D341Med (cell line): ENCODE results near the gene SH3PXD2B.
A peak's percentile ranks its signal among the peaks of the same experiment; 100 is the strongest.
"Not testable (repeated sequence)": the region's sequence is repeated elsewhere in the genome, so short reads cannot be mapped to it uniquely, and the experiment has no call there.

Source experiments
- DNase-seq: peaks from one replicate; pipeline ENCODE4 v3.0.0; 2012; ENCODE audit warnings: low spot score

SH3PXD2B gene

DNA sequence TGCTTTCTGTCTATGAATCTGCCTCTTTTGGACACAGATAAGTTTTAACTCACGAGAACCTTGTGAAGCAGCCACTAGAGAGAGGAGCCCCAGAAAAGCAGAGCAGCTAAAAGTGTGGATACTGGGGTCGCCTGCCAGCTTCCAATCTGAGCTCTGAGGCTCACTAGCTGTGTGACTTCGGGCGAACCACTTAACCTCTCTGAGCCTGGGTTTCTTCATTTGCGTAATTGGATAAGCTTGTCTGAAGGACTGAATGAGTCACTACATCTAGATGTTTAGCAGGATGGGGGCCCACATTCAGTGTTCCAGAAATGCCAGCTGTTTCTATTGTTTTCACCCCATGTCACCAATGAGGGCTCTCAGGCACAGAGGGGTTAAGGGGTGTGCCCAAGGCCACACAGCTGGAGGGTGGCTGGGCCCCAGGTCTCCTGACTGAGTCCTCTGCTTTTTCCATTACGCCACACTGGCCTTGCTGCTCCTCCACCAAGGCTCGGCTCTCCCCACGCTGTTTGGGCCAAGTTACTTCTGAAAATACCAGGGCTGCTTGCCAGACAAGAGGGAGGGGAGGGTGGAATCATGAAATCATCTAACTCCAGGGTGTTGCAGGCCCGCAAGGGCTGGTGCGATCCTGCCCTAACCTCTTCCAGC is 36.2 kb downstream of the SH3PXD2B start:
- DNase-seq, result no peak

DNA sequence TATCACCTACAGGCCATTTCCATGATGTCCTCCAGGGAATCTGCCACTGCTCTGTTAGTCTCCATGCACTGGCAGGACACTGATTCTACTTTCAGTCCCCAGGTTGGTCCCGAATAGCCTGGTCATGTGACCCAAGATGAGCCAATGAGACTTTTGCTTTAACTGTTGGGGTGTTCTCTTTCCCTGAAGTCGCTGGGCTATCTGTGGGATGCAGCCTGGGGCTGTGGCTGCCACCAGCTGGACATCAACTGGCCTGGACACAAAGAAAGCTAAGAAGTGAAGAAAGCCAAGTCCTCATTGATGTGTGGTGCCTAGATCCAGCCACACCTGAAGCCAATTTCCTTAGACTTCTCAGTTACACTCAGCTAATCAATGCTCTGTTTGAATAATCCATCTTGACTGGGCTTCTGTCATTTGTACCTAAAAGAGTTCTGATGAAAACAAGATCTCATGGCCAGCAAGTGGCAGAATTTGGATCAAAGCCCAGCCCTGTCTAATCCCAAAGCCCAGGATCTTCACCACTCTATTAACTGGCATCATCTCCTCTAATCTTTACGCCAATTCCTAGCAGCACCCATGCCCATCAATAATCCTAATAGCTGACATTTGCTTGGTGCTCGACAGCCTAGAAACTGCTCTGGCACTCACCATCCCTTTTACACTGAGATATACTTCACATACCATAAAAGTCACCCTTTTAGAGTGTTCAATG is 37.0 kb downstream of the SH3PXD2B start:
- no peak for DNase-seq

DNA sequence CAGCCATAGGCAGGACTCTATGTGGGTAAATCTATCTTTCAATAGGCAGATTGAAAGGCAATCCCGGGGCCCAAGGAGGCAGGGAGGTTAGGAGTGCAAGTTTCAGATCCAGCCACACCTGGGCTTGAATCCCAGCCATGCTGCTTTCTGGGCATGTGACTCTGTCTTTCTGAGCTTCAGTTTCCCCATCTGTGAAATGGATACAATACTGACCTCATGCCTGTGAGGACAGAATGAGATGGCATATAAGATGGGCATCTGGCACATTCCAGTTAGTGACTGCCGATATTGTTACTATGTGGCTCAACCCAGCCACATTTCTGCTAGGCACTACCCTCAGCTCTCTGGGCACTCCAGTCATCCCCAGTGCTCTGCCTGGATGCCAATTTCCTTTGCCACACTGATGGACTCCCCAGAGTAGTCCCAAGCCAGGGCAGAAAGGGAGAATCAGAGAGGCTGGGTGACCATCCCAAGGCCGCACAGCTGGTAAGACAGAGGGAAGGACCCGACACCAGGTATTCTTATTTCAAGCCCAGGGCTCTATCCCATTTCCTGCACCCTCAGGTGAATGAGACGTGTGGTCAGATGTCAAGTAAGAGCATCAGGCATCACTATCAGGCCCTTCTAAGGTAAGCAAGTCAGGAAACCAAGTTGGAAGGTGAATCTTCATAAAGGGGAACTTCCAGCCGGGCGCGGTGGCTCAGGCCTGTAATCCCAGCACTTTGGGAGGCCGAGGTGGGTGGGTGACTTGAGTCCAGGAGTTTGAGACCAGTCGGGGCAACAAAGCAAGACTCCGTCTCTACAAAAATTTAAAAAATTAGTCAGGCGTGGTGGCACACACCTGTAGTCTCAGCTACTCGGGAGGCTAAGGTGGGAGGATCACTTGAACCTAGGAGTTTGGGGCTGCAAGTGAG is 38.7 kb downstream of the SH3PXD2B start:
- no peak for DNase-seq

DNA sequence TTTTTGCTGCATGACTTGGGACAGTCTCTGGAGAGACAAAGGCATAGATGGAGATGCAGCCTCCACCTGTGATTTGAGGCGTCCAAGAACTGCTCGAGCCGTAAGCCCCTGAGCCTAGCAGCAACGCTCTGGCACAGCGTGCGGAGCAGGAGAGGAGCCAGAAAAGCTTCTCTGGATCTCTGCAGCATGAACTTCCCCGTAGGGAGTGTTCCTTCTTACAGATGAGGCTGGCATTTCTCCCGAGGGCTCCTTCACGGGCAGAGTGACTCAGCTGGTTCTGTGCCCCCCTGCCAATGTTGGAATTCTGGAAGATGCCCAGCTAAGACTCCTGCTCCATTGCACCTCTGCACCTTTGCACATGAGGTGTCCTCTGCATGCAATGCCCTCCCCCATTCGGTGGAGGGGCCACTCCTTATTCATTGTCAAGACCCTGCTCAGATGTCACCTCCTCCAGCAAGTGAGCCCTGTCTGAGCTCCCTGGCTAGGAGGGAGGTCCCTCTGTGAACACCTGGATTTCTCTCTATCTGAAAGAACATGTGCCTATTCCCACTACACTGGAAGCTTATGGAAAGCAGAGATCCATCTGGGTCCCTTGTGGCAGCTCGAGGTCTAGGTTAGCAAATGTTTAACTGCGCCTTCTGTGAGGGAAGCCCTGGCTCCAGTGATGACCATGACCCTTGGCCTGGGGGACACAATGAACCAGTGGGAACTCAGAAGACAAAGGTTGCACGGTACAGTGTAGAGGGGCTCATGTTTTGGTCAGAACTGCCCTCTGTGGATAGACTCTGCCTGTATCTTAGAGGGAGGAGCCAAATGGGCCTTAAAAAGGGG is 39.6 kb downstream of the SH3PXD2B start:
- no peak for DNase-seq

DNA sequence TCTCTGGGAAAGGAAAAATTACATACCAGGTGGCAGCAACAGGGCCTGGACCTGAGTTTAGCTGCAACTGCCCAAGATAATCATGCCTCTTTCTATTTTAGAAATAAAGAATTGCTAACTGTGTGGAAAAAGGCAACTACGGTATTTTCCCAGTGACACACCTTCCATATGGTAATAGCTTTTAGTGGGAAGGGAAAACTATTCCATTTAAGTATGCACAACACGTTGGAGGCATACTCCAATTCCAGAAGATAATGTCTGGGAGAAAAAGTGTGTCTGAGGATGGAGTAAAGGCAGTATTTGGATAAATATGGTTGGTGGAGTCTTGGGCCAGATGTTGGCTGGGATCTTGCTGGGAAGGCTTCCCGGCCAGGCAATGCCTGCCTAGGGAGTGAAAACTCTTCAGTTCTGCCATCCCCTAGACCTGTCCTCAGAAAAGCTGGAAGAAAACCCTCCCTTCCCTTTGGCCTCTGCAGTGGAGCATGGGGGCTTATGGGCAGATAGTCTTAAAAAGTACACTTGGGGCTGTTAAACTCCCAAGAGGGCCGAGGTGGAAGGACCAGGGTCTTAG is 40.6 kb downstream of the SH3PXD2B start:
- DNase-seq, result no peak

DNA sequence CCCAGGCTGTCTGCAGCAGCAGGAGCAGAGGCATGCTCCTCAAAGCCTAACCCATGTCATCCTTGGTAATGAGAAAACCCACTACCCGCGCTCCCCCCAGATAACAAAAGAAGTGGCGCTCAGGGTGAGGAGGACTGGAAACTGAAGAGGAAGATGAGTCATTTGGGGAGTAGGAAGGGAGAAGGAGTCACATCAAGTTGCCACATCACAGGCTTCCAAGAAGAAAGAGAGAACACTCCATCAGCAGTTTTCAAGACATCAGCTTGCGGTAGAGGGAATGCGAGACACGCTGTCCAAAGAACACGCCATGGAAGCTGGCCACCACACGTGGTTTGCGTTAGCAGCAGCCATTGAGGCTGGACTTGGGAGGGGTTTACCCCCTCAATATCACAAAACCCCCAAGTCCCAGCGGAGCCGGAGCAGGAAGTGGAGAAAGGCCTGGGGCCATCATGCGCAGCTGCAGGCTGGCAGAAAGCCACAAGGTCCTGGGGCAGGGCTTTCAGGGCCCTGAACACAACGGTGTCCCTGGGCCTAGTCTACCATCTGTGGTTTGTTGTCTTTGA is 41.5 kb downstream of the SH3PXD2B start:
- no peak for DNase-seq

DNA sequence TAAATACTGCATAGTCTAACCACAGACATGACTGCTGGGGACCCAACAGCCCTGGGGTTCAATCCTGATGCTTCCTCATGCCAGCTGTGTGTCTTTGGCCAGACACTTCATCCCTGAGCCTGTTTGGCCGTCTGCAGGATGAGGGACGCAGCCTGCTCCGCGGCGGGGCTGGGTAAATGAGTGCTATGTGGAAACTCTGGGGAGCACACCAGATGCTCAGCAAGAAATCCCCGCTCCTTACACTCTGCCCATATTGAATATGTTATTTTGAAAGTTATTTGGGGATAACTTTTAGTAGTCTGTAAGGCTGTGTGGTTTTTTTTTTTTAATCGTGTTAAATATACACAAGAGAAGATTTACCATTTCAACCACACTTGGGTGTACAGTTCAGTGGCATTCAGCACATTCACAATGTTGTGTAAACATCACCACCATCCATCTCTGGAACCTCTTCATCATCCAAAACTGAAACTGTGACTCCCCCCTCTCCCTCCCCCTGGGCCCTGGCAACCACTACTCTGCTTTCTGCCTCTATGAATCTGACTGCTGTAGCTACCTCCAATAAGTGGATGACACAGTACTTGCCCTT is 42.7 kb downstream of the SH3PXD2B start:
- DNase-seq, result no peak

DNA sequence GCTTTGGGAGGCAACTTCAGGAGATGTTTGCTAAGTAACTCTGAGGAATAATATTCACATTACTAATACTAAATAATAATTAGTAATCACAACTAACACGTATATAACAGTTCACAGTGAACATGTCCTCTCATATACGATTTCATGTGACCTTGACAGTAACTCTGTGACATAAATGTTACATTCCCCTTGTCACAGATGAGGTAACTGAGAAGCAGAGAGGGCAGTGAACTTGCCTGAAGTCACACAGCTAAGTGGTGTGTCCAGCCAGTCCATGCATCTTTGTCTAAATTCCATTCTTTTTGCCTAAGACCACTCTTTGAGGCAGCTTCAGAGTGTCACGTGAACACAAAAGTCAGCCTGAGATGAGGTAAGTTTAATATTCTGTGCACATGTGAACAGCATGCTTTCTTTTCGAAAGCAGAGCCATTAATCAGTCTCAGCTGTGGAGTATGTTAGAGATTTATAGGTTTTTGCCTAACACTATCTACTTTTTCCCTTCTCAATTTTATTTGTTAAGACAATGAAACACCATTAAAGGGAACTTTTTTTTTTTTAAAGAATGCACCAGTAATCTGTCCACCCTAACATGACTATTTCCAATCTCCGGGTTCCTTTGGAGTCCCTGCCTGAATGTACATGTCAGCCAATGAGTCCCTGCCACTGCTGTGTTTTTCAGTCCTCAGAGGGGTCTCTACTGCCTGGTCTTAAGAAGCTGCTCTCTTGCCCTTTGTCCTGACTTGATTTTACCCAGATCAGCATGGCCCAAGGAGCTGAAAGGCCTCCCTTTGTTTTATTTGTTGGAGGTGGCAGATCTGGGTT is 43.5 kb downstream of the SH3PXD2B start:
- no peak for DNase-seq

DNA sequence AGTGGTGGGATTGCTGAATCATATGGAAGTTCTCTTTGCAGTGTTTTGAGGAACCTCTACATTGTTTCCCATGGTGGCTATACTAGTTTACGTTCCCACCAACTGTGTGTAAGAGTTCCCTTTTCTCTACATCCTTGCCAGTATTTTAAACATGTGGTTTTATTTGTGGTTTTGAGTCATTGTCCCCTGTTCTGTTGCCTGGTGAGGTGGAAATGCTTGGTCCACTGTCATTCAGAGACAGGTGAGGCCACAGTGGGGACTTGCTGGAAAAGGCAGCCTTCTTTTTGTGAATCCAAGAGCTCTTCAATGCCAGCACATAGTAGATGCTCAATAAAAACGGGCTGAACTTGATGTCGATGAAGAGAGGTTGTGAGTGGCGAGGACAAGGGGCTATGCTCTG is 44.2 kb downstream of the SH3PXD2B start:
- no peak for DNase-seq

DNA sequence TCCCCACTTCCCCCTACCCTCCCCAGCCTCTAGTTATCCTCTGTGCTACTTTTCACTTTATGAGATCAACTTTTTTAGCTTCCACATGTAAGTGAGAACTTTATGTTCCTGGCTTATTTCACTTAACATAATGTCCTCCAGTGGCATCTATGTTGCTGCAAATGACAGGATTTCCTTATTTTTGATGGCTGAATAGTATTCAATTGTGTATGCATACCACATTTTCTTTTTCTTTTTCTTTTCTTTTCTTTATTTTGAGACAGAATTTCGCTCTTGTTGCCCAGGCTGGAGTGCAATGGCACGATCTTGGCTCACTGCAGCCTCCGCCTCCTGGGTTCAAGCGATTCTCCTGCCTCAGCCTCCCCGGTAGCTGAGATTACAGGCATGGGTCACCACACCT is 44.8 kb downstream of the SH3PXD2B start:
- not testable (repeated sequence) for DNase-seq

DNA sequence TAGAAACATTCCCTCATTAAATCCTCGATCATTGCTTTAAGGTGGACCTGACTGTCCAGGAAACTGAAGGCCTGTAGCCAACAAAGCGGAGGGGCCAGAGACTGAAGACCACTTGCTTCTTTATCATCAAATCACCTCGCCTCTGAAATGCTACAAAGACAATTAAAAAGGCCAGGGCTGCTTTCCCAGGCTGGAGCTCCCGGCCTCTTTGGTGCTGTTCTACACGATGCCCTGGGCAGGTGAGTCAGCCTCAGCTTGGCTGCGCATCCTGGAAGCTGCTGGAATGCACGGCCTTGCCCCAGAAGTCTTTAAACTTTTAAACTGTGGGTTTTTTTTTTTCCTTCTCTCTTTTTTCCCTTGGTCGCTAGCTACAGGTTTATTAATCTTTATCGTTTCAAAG is 46.5 kb downstream of the SH3PXD2B start:
- no peak for DNase-seq

DNA sequence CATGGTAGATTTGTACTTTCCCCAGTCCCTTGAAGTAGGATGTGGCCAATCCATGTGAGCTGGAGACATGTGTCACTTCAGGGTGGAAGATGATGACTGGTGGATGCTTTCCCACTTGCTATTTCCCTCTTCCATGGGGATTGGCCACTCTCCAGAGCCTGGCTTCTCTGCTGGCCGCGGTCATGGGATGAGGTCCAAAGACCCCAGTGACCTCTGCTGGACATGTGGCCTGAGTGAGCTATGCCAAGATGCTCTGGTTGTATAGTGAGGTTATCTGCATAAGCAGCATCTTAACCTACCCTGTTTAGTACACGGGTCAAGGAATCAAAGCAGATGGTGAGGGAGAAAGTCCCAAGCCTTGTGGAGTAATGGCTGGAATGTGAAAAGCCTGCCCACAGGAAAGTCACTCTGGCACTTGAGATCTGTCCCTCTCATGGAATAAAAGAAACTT is 47.1 kb downstream of the SH3PXD2B start:
- DNase-seq, result no peak

DNA sequence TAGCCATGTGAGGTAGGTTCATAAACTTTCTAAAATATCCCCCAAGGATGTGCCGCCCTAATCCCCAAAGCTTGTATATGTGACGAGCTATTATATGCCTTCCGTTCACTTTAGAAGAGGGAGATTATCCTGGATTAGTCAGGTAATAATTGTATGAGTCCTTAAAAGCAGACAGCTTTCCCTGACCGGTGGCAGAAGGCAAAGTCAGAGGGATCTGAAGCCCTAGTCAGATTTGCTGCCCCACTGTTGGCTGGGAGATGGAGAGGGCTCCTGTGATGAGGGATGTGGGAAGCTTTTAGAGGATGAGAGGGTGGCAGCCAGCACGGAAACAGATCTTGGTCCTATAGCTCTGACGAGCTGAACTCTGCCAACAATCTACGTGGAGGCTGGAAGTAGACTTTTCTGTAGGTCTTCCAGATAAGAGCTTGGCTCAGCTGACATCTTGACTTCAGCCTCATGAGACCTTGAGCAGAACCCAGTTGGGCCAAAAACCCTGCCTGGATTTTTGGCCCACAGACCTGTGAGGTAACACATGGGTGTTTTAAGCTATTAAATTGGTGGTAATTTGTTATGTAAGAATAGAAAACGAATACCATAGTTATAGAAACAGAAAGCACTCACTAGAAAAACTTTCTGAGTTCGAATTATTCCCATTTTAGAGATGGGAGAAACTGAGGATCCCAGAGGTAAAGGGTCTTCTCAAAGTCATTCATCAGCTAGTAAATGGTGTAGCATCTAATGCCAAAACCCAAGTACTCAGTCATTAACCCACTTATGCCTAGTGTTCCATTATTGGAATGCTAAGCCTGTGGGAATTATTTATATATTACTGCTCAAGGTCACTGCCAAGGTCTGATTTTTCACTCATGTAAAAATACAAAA is 48.9 kb downstream of the SH3PXD2B start:
- peak; percentile 72 for DNase-seq

DNA sequence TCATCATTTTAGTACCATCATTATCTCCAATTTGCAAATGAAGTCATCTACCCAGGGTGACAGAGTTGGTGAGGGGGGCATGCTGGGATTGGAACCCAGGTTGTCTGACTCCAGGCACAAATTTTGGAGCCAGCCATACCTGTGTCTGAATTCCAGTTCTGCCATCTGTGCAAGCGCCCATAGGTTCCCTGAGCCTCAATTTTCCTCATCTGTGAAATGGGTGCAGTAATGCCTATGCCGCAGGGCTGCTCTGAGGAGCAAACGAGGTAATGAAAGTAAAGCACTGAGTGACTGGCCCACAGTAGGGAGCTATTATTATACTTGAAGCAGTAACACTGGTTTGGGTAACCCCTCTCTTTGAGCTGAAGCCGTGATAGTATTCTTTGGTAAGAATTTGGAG is 49.6 kb downstream of the SH3PXD2B start:
- no peak for DNase-seq

DNA sequence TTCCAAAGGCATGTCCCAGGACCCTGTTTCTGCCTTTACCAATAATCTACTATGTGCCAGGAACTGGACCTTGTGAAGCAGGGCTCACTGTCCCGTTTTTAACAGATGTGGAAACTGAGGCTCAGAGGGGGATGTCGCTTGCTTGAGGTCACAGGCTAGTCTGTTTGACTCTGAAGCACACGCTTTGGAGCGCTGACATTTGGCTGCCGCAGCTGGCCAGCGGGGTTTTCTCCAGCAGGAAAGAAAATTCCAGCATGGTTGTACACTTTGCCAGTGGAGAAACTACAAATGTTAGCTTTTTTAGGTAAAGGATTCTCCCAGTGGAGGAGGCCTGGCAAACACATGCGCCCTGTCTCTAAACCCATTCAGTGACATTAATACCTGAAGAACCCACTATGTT is 50.5 kb downstream of the SH3PXD2B start:
- DNase-seq, result no peak

DNA sequence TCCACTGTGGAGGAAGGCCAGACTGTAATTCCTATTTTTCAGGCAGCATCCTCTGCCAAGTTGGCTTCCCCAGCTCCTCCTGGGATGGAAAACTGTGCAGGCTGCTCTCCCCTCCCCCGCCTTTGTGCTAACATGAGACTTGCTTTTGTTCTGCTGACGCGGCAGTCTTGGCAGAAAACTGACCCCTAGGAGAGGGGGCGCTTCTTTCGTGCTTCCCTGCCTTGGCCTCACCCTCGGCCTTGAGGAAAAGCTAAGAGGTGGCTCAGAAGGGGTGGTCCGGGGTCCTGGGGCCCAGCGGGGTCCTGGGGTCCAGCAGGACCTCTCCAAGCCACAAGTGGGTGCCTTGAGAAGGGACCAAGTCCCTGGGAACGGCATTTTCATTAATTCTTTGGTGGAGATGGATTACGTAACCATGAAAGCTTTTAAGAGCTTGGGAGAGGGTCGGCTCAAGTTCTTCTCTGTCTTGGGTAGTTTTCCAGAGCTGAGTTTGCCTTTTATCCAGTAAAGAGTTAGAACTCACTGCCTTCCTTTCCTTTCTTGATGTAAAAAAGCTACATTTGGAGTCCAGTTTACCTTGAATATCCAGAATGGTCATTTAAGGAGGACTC is 51.0 kb downstream of the SH3PXD2B start:
- no peak for DNase-seq

DNA sequence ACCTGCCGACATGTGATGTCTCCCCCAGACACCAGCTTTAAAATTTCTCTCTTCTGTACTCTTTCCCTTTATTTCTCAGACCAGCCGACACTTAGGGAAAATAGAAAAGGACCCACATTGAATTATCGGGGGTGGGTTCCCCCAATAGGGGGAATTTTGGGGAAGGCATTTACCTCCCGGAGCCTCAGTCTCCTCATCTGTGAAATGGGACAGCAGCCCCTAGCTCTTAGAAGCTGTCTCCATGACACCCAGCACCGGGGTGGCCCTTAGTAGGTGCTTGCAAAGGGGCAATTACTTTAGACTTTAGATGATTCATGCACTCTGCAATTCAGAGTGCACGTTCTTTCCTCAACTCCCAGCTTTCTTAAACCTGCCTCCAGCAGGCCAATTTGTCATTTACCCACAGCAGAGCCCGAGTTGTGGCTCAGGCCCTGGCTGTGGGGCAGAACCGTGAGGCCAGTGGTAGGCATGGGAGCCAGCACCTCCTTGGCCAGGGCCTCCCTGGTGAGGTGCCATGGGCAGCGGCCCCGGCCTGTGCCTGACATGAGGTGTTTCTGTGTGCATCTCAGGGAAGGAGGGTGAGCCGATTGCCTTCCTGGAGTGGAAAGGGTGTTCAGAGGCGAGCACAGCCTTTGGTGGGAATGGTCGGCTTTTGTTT is 51.7 kb downstream of the SH3PXD2B start:
- DNase-seq, result no peak

DNA sequence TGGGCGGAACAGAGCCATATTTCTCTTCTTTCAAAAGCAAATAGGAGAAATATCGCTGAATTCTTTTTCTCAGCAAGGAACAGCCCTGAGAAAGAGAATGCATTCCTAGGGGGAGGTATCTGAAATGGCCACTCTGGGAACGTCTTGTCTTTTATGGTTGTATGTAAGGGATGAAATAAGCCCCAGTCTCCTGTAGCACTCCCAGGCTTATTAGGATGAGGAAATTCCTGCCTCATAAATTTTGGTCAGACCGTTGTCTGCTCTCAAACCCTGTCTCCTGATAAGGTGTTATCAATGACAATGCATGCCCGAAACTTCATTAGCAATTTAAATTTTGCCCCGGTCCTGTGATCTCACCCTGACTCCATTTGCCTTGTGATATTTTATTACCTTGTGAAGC is 52.3 kb downstream of the SH3PXD2B start:
- not testable (repeated sequence) for DNase-seq
